Fibroblast of upper back skin (primary cell): Measurements from ENCODE around the gene A1CF.
"Not testable (repeated sequence)": the region's sequence is repeated elsewhere in the genome, so short reads cannot be mapped to it uniquely, and the experiment has no call there.

Source experiments
- DNase-seq: peaks from one replicate; pipeline ENCODE4 v3.0.0-alpha.2; 2013

A1CF gene

DNA sequence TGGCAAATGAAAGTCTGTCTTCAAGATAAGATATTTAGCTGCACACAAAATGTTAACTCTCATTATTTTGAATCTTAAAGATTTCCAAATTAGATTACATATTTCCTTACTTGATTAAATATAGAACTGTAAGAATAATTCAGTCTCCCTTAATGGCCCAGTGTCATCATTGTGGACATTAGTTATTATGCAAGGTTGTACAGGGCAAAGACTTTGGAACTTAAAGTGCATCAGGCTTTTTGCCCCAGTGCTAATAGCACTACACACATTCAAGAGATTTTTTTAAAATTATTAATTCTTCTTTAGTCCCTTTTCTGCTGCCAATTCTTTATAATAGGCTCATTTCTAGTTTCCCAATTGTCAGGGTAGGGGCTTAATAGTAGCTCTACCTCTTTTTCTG lies 103.4 kb downstream of the A1CF start:
- DNase-seq: not testable (repeated sequence)

DNA sequence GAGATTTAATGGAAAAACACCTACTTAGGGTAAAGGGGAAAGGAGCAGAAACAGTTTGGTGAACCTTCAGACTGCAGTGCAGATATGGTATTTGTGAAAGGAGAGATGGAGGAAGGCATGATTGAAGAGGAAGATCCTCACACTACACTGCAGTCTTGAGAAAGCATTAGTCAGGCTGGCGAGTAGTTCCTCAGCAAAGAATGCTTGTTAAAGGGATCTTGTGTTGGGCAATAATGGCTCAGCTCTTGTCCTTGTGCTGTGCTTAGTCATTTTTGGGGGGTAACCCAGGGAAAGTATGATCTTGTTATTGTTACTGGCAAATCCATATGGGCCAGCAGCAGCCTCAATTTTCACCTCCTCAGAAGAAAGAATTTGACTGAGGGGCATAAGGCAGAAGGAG lies 105.4 kb downstream of the A1CF start:
- peak; percentile 4 for DNase-seq

DNA sequence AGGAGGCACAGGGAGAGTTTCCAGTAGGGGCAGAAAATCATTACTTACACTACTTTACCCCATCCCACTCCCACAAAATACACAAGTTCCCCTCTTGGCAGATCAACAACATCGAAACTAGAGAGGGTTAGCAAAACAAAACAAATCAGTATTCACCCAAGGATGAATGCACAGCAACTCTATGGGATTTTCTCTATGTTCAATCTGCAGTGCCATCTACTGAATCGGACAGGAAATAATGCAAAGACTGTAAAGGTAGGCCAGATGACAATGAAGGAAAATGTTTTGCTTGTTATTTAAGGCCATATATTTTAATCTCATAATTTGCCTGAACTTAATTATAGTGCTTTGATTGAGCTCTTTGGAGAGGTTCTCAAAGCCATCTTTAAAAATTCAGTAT lies 110.6 kb downstream of the A1CF start:
- DNase-seq: not testable (repeated sequence)

DNA sequence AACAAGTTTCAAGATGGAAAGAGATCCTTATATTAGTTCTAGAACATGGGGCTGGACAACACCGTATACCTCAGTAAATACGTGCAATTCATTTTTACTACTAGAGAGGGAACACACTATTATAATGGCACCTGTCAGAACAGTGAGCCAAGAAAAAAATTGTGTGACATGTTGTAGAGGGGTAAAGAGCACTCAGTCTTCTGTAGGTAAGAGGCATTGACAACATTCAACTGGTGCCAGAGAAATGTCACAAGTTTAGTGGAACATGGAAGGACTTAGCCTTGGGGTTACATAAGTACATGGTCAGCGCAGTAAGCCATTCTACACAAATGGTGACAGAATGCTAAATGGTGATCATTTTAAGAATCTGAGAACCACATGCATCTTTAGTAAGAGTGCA lies 113.4 kb downstream of the A1CF start:
- not testable (repeated sequence) for DNase-seq

DNA sequence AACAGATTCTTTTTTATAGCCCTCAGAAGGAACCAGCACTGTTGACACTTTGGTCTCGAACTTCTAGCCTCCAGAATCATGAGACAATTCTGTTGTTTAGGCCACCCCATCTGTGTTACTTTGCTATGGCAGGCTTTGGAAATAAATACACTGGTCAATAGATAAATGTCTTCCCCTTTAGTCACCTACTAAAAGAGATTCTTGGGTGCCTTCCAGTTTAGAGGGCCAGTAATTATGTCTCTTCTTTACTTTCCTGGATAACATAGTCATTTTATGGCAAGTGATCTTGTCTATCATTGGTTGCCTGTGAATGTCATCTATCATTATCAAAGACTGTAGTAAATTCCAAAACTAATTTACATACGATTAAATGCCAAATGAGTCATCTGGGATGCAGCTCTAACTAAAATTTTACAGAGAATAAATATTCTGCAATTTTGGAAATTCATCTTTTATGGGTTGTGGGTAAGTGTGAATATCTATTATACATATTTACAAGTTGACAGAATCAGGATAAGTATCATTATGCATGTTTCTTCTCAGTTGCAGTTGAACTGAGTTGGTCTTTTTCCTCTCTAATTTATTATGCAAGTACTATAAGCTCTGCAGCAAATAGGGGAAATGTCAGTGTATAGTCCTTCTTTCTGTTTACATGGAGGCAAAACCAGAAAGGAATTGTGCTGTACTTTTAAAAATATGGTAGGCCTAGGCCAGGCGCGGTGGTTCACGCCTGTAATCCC lies 118.5 kb downstream of the A1CF start:
- peak; percentile 75 for DNase-seq
